Measurements from ENCODE around the gene ZMAT5.

GRCh38 chr22:29722587-29722986, 44.2 kb downstream of the ZMAT5 start:
- no peak for TF ChIP-seq CTCF (IDR thresholded peaks at IDR 0.05; ENCODE audit: low read length)
- TF ChIP-seq EZH2 (IDR thresholded peaks at IDR 0.05; ENCODE audit: borderline replicate concordance, low read length): no peak

All from OCI-LY1 (cell line).